Measurements from ENCODE around the gene UBL7.

Gene UBL7

GRCh38 chr15:74453925-74454763 is 6.8 kb downstream of the UBL7 start:
- no peak for DNase-seq (ENCODE audit: insufficient read length, low spot score)

GRCh38 chr15:74451861-74452835 is 8.8 kb downstream of the UBL7 start:
- TF ChIP-seq POLR2A (IDR thresholded peaks at IDR 0.05; ENCODE audit: low read depth, low read length) = no peak
- TF ChIP-seq POU2F2 (IDR thresholded peaks at IDR 0.05; ENCODE audit: low read depth, low read length) = no peak
- TF ChIP-seq TAF1 (IDR thresholded peaks at IDR 0.05; ENCODE audit: low read depth, low read length) = no peak
- TF ChIP-seq PAX5 (IDR thresholded peaks at IDR 0.05; ENCODE audit: insufficient read depth, low read length, severe bottlenecking) = no peak
- no peak for TF ChIP-seq SPI1 (IDR thresholded peaks at IDR 0.05; ENCODE audit: low read depth, low read length)
- DNase-seq (ENCODE audit: insufficient read length, low spot score) (no peak), FAIRE-seq (no peak)

More at GRCh38 chr15:74453925-74454763, 6.8 kb downstream of the UBL7 start:
- no peak for TF ChIP-seq TAF1 (IDR thresholded peaks at IDR 0.05; ENCODE audit: low read depth, low read length)
- FAIRE-seq = peak; percentile 55

GRCh38 chr15:74451322-74451721 is 9.6 kb downstream of the UBL7 start:
- FAIRE-seq (no peak), DNase-seq (ENCODE audit: insufficient read length, low spot score) (no peak)
- TF ChIP-seq TAF1 (IDR thresholded peaks at IDR 0.05; ENCODE audit: low read depth, low read length) (no peak), POU2F2 (IDR thresholded peaks at IDR 0.05; ENCODE audit: low read depth, low read length) (no peak), POLR2AphosphoS5 (IDR thresholded peaks at IDR 0.05; ENCODE audit: low read depth, low read length) (no peak), POLR2A (IDR thresholded peaks at IDR 0.05; ENCODE audit: low read depth, low read length) (no peak), PAX5 (IDR thresholded peaks at IDR 0.05; ENCODE audit: insufficient read depth, low read length, severe bottlenecking) (no peak), SPI1 (IDR thresholded peaks at IDR 0.05; ENCODE audit: low read depth, low read length) (no peak)

- TF ChIP-seq PAX5 (IDR thresholded peaks at IDR 0.05; ENCODE audit: insufficient read depth, low read length, severe bottlenecking) (no peak), SPI1 (IDR thresholded peaks at IDR 0.05; ENCODE audit: low read depth, low read length) (no peak), POLR2AphosphoS5 (IDR thresholded peaks at IDR 0.05; ENCODE audit: low read depth, low read length) (no peak), POU2F2 (IDR thresholded peaks at IDR 0.05; ENCODE audit: low read depth, low read length) (no peak), POLR2A (IDR thresholded peaks at IDR 0.05; ENCODE audit: low read depth, low read length) (no peak), TAF1 (IDR thresholded peaks at IDR 0.05; ENCODE audit: low read depth, low read length) (no peak)
- no peak for DNase-seq (ENCODE audit: insufficient read length, low spot score)
- FAIRE-seq = no peak
Measured at GRCh38 chr15:74449643-74450205, 11.2 kb downstream of the UBL7 start.

- no peak for DNase-seq (ENCODE audit: insufficient read length, low spot score)
- FAIRE-seq = no peak
- TF ChIP-seq POU2F2 (IDR thresholded peaks at IDR 0.05; ENCODE audit: low read depth, low read length) (no peak), SPI1 (IDR thresholded peaks at IDR 0.05; ENCODE audit: low read depth, low read length) (no peak), POLR2A (IDR thresholded peaks at IDR 0.05; ENCODE audit: low read depth, low read length) (no peak), POLR2AphosphoS5 (IDR thresholded peaks at IDR 0.05; ENCODE audit: low read depth, low read length) (no peak), PAX5 (IDR thresholded peaks at IDR 0.05; ENCODE audit: insufficient read depth, low read length, severe bottlenecking) (no peak), TAF1 (IDR thresholded peaks at IDR 0.05; ENCODE audit: low read depth, low read length) (no peak)
Measured at GRCh38 chr15:74449095-74449494, 11.9 kb downstream of the UBL7 start.

GRCh38 chr15:74445816-74446763 is 14.9 kb downstream of the UBL7 start:
- DNase-seq (ENCODE audit: insufficient read length, low spot score) (no peak), FAIRE-seq (no peak)
- TF ChIP-seq POLR2A (IDR thresholded peaks at IDR 0.05; ENCODE audit: low read depth, low read length) (no peak), SPI1 (IDR thresholded peaks at IDR 0.05; ENCODE audit: low read depth, low read length) (no peak), POU2F2 (IDR thresholded peaks at IDR 0.05; ENCODE audit: low read depth, low read length) (no peak), PAX5 (IDR thresholded peaks at IDR 0.05; ENCODE audit: insufficient read depth, low read length, severe bottlenecking) (no peak), POLR2AphosphoS5 (IDR thresholded peaks at IDR 0.05; ENCODE audit: low read depth, low read length) (no peak), TAF1 (IDR thresholded peaks at IDR 0.05; ENCODE audit: low read depth, low read length) (no peak)

- DNase-seq (ENCODE audit: insufficient read length, low spot score) (no peak), FAIRE-seq (no peak)
- no peak for TF ChIP-seq SPI1 (IDR thresholded peaks at IDR 0.05; ENCODE audit: low read depth, low read length)
- no peak for TF ChIP-seq PAX5 (IDR thresholded peaks at IDR 0.05; ENCODE audit: insufficient read depth, low read length, severe bottlenecking)
- no peak for TF ChIP-seq POLR2A (IDR thresholded peaks at IDR 0.05; ENCODE audit: low read depth, low read length)
- TF ChIP-seq POLR2AphosphoS5 (IDR thresholded peaks at IDR 0.05; ENCODE audit: low read depth, low read length) = no peak
- TF ChIP-seq TAF1 (IDR thresholded peaks at IDR 0.05; ENCODE audit: low read depth, low read length) = no peak
- TF ChIP-seq POU2F2 (IDR thresholded peaks at IDR 0.05; ENCODE audit: low read depth, low read length) = no peak
Measured at GRCh38 chr15:74444106-74445062, 16.6 kb downstream of the UBL7 start.
